ENCODE measurements around the gene CHCHD10. TPM values are rescaled to one million over a fixed set of nuclear protein-coding genes. Genes with fewer than 3 reads are reported as not detected.

Gene CHCHD10
- polyA plus RNA-seq, 1 donor = 58.3 TPM

Other genes starting within 250 kb of the CHCHD10 start
- gene IGLL1, start 187.7 kb downstream of the CHCHD10 start, polyA plus RNA-seq (ENCODE audit: insufficient read length) = 0.40 TPM
- 4.3 TPM for gene DRICH1, start 135.7 kb downstream of the CHCHD10 start, polyA plus RNA-seq (ENCODE audit: insufficient read length)
- 4.7 TPM for gene RGL4, start 77.0 kb downstream of the CHCHD10 start, polyA plus RNA-seq (ENCODE audit: insufficient read length)
- gene ZNF70, start 16.9 kb downstream of the CHCHD10 start, polyA plus RNA-seq (ENCODE audit: insufficient read length) = 8.1 TPM
- gene VPREB3, start 13.5 kb downstream of the CHCHD10 start, polyA plus RNA-seq (ENCODE audit: insufficient read length) = not detected
- gene C22orf15, start 5.0 kb downstream of the CHCHD10 start, polyA plus RNA-seq (ENCODE audit: insufficient read length) = 2.7 TPM
- 13.3 TPM for gene MMP11, start 4.9 kb upstream of the CHCHD10 start, polyA plus RNA-seq (ENCODE audit: insufficient read length)
- gene SMARCB1, start 19.0 kb upstream of the CHCHD10 start, polyA plus RNA-seq (ENCODE audit: insufficient read length) = 187 TPM
- 3.2 TPM for gene DERL3, start 71.0 kb upstream of the CHCHD10 start, polyA plus RNA-seq (ENCODE audit: insufficient read length)
- 60.0 TPM for gene SLC2A11, start 89.9 kb upstream of the CHCHD10 start, polyA plus RNA-seq (ENCODE audit: insufficient read length)
- 119 TPM for gene MIF, start 126.4 kb upstream of the CHCHD10 start, polyA plus RNA-seq (ENCODE audit: insufficient read length)
- gene GSTT2B, start 193.2 kb upstream of the CHCHD10 start, polyA plus RNA-seq (ENCODE audit: insufficient read length) = 6.9 TPM
- 11.6 TPM for gene DDTL, start 198.9 kb upstream of the CHCHD10 start, polyA plus RNA-seq (ENCODE audit: insufficient read length)
- gene DDT, start 206.5 kb upstream of the CHCHD10 start, polyA plus RNA-seq (ENCODE audit: insufficient read length) = 66.8 TPM
- not detected for gene GSTT2, start 212.2 kb upstream of the CHCHD10 start, polyA plus RNA-seq (ENCODE audit: insufficient read length)
- not detected for gene GSTT4, start 237.5 kb upstream of the CHCHD10 start, polyA plus RNA-seq (ENCODE audit: insufficient read length)
- gene CABIN1, start 243.3 kb upstream of the CHCHD10 start, polyA plus RNA-seq (ENCODE audit: insufficient read length) = 52.0 TPM